GM12864 (cell line): ENCODE data around the gene ANKRD22.

Experiments used
- DNase-seq: peaks from one replicate; pipeline ENCODE4 v3.0.0-alpha.2; 2011; ENCODE audit warnings: low read depth
- H3K4me3 ChIP-seq: 2 replicates; pipeline ENCODE4 v1.5.1; 2011; ENCODE audit warnings: mild to moderate bottlenecking, low read depth, low read length, control low read depth
- CTCF ChIP-seq: IDR thresholded peaks from 2 replicates; pipeline ENCODE4 v1.5.1; 2011; ENCODE audit warnings: low read depth, mild to moderate bottlenecking, moderate library complexity, low read length, control low read depth, inconsistent platforms; ENCODE audit errors: missing control alignments

Gene ANKRD22

GRCh38 chr10:88803641-88804040 is 48.0 kb downstream of the ANKRD22 start:
- no peak overlapping the region for H3K4me3 ChIP-seq
- no peak for TF ChIP-seq CTCF
- DNase-seq, result no peak

GRCh38 chr10:88802523-88803285 is 48.9 kb downstream of the ANKRD22 start, which contains the start of gene LIPM:
Gene LIPM (plus strand): TSS chr10:88802730. CDS start chr10:88802897, 167 bp downstream.
- DNase-seq, result no peak
- no peak for TF ChIP-seq CTCF
- H3K4me3 ChIP-seq, result no peak within 1 kb of the TSS

GRCh38 chr10:88800152-88801125 is 51.2 kb downstream of the ANKRD22 start:
- TF ChIP-seq CTCF, result no peak
- DNase-seq, result no peak
- no peak overlapping the region for H3K4me3 ChIP-seq

GRCh38 chr10:88794731-88795130 is 56.9 kb downstream of the ANKRD22 start:
- DNase-seq, result no peak
- TF ChIP-seq CTCF, result no peak
- no peak overlapping the region for H3K4me3 ChIP-seq

GRCh38 chr10:88793712-88794299 is 57.8 kb downstream of the ANKRD22 start:
- no peak for TF ChIP-seq CTCF
- DNase-seq, result no peak
- no peak overlapping the region for H3K4me3 ChIP-seq

GRCh38 chr10:88792661-88793060 is 59.0 kb downstream of the ANKRD22 start:
- H3K4me3 ChIP-seq, result no peak overlapping the region
- no peak for DNase-seq
- no peak for TF ChIP-seq CTCF
